Small intestine (tissue), 7 donors: ENCODE measurements around the gene POMT2. TPM values are rescaled to one million over a fixed set of nuclear protein-coding genes. Genes with fewer than 3 reads are reported as not detected.

Source experiments
- DNase-seq, 2 donors: peaks; one replicate each; pipeline versions ENCODE4 v3.0.0 to v3.0.0-alpha.2; 2013
- FAIRE-seq: peaks from 2 replicates; lab custom pipeline; 2012; peaks lifted over from hg19 to GRCh38; lab: Jason Lieb, UNC
- H3K27ac ChIP-seq, 3 donors: one replicate each; pipeline ENCODE4 v1.5.1; 2013; ENCODE audit warnings: low read length in 2 of 3, mild to moderate bottlenecking in 2 of 3, control low read depth in 1 of 3, inconsistent platforms in 1 of 3, low read depth in 1 of 3, moderate library complexity in 1 of 3
- H3K27me3 ChIP-seq, 3 donors: one replicate each; pipeline ENCODE4 v1.6.1; 2013; ENCODE audit warnings: low read length in 3 of 3, inconsistent platforms in 1 of 3; ENCODE audit not compliant: control insufficient read depth in 3 of 3, insufficient read depth in 3 of 3
- H3K36me3 ChIP-seq, 3 donors: one replicate each; pipeline ENCODE4 v1.6.1; 2013; ENCODE audit warnings: low read length in 3 of 3, inconsistent platforms in 1 of 3, low read depth in 1 of 3, mild to moderate bottlenecking in 1 of 3, moderate library complexity in 1 of 3; ENCODE audit not compliant: control insufficient read depth in 3 of 3, insufficient read depth in 2 of 3
- H3K4me1 ChIP-seq, 3 donors: one replicate each; pipeline ENCODE4 v1.6.1; 2013; ENCODE audit warnings: low read length in 2 of 3, inconsistent platforms in 1 of 3, low read depth in 1 of 3, mild to moderate bottlenecking in 1 of 3, moderate library complexity in 1 of 3; ENCODE audit not compliant: control insufficient read depth in 3 of 3, insufficient read depth in 2 of 3
- H3K4me3 ChIP-seq, 3 donors: one replicate each; pipeline ENCODE4 v1.5.1; 2013; ENCODE audit warnings: low read length in 3 of 3, control low read depth in 1 of 3, inconsistent platforms in 1 of 3, low read depth in 1 of 3, mild to moderate bottlenecking in 1 of 3, moderate library complexity in 1 of 3
- H3K9me3 ChIP-seq, 2 donors: one replicate each; pipeline ENCODE4 v1.6.1; 2013; ENCODE audit warnings: low read depth in 1 of 2, low read length in 1 of 2; ENCODE audit not compliant: control insufficient read depth in 2 of 2, insufficient read depth in 1 of 2
- WGBS, 3 donors: extraction: QIAGEN DNeasy Blood & Tissue Kit; methylation state at CpG; one replicate each; pipeline ENCODE4 v1.1.7; 2013; 5-methylcytosine and 5-hydroxymethylcytosine counted together
- polyA plus RNA-seq, 4 donors: library from polyadenylated mRNA; stranded (reverse) in 3 of 4; unstranded in 1 of 4; fragments of 200-250 nt in 3 of 4; fragments of 120-200 nt in 1 of 4; gene quantifications; one replicate each; pipeline versions ENCODE4 v1.2.1 to v1.2.3, GENCODE V29; 2013
- donor health status: healthy with polysubstance abuse.
- donor health status: control.
- donor health status: control.
- donor health status: Bipolar disorder and iron deficiency.
- donor health status: healthy.

The POMT2 gene
- polyA plus RNA-seq, 4 donors, result 9.7 to 13.3 (median 10.7) TPM

- H3K27ac ChIP-seq, result peak overlapping the region in 2 of 3 donors; percentile 8 to 28
- FAIRE-seq, result no peak
- WGBS, 3 donors, result 77 to 90% (median 84%) methylated on average over 10 of the region's 10 CpGs
Observed at GRCh38 chr14:77314539-77315457, 5.9 kb downstream of the POMT2 start.

GRCh38 chr14:77314043-77314442, 6.6 kb downstream of the POMT2 start:
- FAIRE-seq, result no peak
- H3K4me3 ChIP-seq, result no peak overlapping the region
- H3K36me3 ChIP-seq, result no peaks in the 10 kb centered on the region
- peak overlapping the region in 1 of 3 donors; percentile 26 for H3K27ac ChIP-seq
- H3K9me3 ChIP-seq, result no peaks in the 10 kb centered on the region
- peak in 1 of 2 donors; percentile 73 for DNase-seq
- peaks cover 0 to 46% (median 3%) of the 10 kb centered on the region in 3 donors for H3K4me1 ChIP-seq
- WGBS, 3 donors, result 15 to 20% (median 19%) methylated on average over 2 of the region's 2 CpGs
- no peaks in the 10 kb centered on the region for H3K27me3 ChIP-seq

More at GRCh38 chr14:77314539-77315457, 5.9 kb downstream of the POMT2 start:
- Histone ChIP-seq H3K4me1 (peaks cover 0 to 51% (median 3%) of the 10 kb centered on the region in 3 donors), H3K27me3 (no peaks in the 10 kb centered on the region), H3K9me3 (no peaks in the 10 kb centered on the region), H3K4me3 (no peak overlapping the region), H3K36me3 (no peaks in the 10 kb centered on the region)
- DNase-seq, result no peak

- DNase-seq (no peak), FAIRE-seq (no peak)
- no peaks in the 10 kb centered on the region for H3K27me3 ChIP-seq
- no peak overlapping the region for H3K4me3 ChIP-seq
- 50 to 69% (median 62%) methylated on average over 1 of the region's 1 CpG for WGBS, 3 donors
- no peaks in the 10 kb centered on the region for H3K9me3 ChIP-seq
- H3K27ac ChIP-seq, result peak overlapping the region in 1 of 3 donors; percentile 26
- H3K4me1 ChIP-seq, result peaks cover 0 to 46% (median 3%) of the 10 kb centered on the region in 3 donors
- no peaks in the 10 kb centered on the region for H3K36me3 ChIP-seq
Observed at GRCh38 chr14:77313371-77313770, 7.3 kb downstream of the POMT2 start.

GRCh38 chr14:77311217-77311616, 9.5 kb downstream of the POMT2 start:
- WGBS, 3 donors, result 95 to 97% (median 96%) methylated on average over 2 of the region's 2 CpGs
- DNase-seq, result no peak
- H3K27ac ChIP-seq, result no peak overlapping the region
- FAIRE-seq, result no peak
- peaks cover 0 to 40% (median 3%) of the 10 kb centered on the region in 3 donors for H3K4me1 ChIP-seq
- no peak overlapping the region for H3K4me3 ChIP-seq
- H3K27me3 ChIP-seq, result no peaks in the 10 kb centered on the region
- H3K9me3 ChIP-seq, result no peaks in the 10 kb centered on the region
- peaks cover 0 to 2% (median 0%) of the 10 kb centered on the region in 3 donors for H3K36me3 ChIP-seq

- Histone ChIP-seq H3K4me3 (no peak overlapping the region), H3K36me3 (peaks cover 0 to 7% (median 6%) of the 10 kb centered on the region in 3 donors), H3K4me1 (peaks cover 0 to 29% (median 3%) of the 10 kb centered on the region in 3 donors), H3K27ac (no peak overlapping the region), H3K9me3 (no peaks in the 10 kb centered on the region), H3K27me3 (no peaks in the 10 kb centered on the region)
- WGBS, 3 donors, result 76 to 88% (median 86%) methylated on average over 4 of the region's 4 CpGs
- no peak for DNase-seq
- FAIRE-seq, result no peak
Observed at GRCh38 chr14:77310026-77310425, 10.7 kb downstream of the POMT2 start.

GRCh38 chr14:77309131-77309530, 11.6 kb downstream of the POMT2 start:
- H3K27me3 ChIP-seq, result no peaks in the 10 kb centered on the region
- H3K4me1 ChIP-seq, result peaks cover 0 to 21% (median 3%) of the 10 kb centered on the region in 3 donors
- no peak overlapping the region for H3K4me3 ChIP-seq
- H3K9me3 ChIP-seq, result no peaks in the 10 kb centered on the region
- H3K27ac ChIP-seq, result no peak overlapping the region
- FAIRE-seq, result no peak
- H3K36me3 ChIP-seq, result peaks cover 0 to 8% (median 7%) of the 10 kb centered on the region in 3 donors
- WGBS, 3 donors, result 71 to 91% (median 80%) methylated on average over 4 of the region's 4 CpGs
- DNase-seq, result no peak

GRCh38 chr14:77306851-77307496, 13.7 kb downstream of the POMT2 start:
- 21 to 30% (median 27%) methylated on average over 3 of the region's 3 CpGs for WGBS, 3 donors

GRCh38 chr14:77306416-77306815, 14.3 kb downstream of the POMT2 start:
- H3K27ac ChIP-seq, result peak overlapping the region in 1 of 3 donors; percentile 21
- peaks cover 0 to 13% (median 8%) of the 10 kb centered on the region in 3 donors for H3K36me3 ChIP-seq
- no peaks in the 10 kb centered on the region for H3K9me3 ChIP-seq
- 79 to 86% (median 86%) methylated on average over 3 of the region's 3 CpGs for WGBS, 3 donors
- H3K4me3 ChIP-seq, result no peak overlapping the region
- H3K4me1 ChIP-seq, result peaks cover 0 to 22% (median 3%) of the 10 kb centered on the region in 3 donors
- FAIRE-seq (no peak), DNase-seq (no peak)
- no peaks in the 10 kb centered on the region for H3K27me3 ChIP-seq

More at GRCh38 chr14:77306851-77307496, 13.7 kb downstream of the POMT2 start:
- DNase-seq (peak in 1 of 2 donors; percentile 56), FAIRE-seq (no peak)
- no peaks in the 10 kb centered on the region for H3K27me3 ChIP-seq
- peaks cover 0 to 21% (median 3%) of the 10 kb centered on the region in 3 donors for H3K4me1 ChIP-seq
- H3K27ac ChIP-seq, result peak overlapping the region in 1 of 3 donors; percentile 21
- H3K4me3 ChIP-seq, result no peak overlapping the region
- no peaks in the 10 kb centered on the region for H3K9me3 ChIP-seq
- H3K36me3 ChIP-seq, result peaks cover 0 to 12% (median 8%) of the 10 kb centered on the region in 3 donors
